LNCAP (cell line): ENCODE data around the gene WFDC5.

Experiments
- TF ChIP-seq, protein P1 (sequence below): fragments of 450-650 bp; IDR thresholded peaks from 2 replicates; pipeline ENCODE4 v1.5.1; 2017; ENCODE audit warnings: mild to moderate bottlenecking

WFDC5 gene

DNA sequence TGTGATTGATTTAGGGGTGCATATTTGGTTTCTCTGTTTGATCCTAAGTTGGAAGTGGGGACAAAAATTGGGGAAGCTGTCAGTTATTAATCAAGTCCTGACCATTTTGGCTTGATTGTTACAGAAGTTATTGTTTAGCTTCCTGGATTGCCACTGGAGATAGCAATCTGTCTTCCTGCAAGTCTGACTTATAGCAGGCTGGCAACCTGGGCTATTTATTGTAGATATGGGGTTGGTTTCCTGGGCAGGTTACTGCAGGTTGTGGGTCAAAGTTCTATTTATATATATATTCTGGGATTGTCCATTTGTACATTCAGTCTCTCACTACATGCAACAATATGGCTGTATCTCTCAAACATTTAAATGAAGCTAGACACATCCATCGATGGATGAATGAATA is 31.8 kb downstream of the WFDC5 start:
- TF ChIP-seq, protein P1, sequence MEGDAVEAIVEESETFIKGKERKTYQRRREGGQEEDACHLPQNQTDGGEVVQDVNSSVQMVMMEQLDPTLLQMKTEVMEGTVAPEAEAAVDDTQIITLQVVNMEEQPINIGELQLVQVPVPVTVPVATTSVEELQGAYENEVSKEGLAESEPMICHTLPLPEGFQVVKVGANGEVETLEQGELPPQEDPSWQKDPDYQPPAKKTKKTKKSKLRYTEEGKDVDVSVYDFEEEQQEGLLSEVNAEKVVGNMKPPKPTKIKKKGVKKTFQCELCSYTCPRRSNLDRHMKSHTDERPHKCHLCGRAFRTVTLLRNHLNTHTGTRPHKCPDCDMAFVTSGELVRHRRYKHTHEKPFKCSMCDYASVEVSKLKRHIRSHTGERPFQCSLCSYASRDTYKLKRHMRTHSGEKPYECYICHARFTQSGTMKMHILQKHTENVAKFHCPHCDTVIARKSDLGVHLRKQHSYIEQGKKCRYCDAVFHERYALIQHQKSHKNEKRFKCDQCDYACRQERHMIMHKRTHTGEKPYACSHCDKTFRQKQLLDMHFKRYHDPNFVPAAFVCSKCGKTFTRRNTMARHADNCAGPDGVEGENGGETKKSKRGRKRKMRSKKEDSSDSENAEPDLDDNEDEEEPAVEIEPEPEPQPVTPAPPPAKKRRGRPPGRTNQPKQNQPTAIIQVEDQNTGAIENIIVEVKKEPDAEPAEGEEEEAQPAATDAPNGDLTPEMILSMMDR = no peak

DNA sequence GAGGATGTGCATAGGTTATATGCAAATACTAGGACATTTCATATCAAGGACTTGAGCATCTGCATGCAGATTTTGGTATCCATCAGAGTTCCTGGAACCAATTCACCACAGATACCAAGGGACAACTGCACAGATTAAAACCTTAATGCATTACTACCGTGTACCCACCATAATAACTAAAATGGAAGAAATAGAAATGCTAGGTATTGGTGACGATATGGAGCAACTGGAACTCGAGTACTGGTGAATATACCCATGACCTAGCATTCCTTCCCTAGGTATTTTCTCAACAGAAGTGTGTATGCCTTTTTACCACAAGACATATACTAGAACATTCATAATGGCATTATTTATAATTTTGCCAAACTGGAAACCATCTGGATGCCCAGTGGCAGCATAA is 32.5 kb downstream of the WFDC5 start:
- TF ChIP-seq, protein P1 = no peak

DNA sequence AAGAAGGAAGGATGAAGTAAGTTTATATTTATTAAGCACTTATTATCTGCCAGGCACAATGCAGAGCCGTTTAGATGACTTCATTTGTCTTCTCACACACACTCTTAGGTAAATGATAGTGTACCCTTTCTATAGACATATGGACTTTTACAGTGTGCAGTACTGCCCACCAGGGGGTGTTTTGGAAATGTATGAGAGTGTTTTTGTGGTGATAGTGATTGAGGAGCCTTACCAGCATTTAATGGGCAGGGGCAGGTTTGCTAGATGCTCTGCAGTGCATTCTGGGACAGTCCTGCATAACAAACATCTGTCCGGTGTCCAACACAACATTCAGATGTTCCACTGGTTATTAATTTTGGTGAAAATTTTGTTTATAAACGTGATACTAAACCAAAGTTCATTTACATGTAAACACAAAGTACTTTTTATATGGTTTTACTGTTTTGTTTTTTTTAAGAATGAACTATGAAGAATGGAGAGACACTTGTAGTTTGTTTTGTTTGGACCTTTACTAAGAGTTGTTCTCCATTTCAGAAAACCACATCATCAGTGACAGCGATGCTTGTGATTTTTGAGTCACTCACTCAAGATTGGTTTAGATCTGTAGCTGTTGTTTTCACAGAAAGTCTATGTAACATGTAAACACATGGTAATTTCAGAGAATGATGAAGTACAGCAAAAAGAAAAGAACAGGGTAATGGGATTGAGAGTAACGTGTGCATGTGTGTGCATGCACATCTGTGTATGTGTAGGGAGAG is 33.9 kb downstream of the WFDC5 start:
- TF ChIP-seq, protein P1 = peak; percentile 32; the same call in 1 of the 2 replicates

DNA sequence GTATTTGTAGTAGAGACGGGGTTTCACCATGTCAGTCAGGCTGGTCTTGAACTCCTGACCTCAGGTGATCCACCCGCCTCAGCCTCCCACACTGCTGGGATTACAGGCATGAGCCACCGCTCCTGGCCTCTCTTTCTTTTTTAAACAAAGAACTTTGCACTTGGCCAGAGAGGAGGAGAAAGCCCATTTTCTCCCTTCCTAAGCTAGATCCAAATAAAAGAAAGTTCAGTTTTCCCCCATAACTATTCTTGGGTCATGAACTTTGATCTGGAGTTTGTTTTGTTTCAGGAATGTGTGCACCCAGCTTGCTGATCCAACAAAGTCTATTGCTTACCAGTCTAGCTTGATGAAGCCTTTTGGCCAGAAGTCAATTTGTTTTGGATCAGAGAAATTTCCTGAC is 37.4 kb downstream of the WFDC5 start:
- TF ChIP-seq, protein P1 = no peak

DNA sequence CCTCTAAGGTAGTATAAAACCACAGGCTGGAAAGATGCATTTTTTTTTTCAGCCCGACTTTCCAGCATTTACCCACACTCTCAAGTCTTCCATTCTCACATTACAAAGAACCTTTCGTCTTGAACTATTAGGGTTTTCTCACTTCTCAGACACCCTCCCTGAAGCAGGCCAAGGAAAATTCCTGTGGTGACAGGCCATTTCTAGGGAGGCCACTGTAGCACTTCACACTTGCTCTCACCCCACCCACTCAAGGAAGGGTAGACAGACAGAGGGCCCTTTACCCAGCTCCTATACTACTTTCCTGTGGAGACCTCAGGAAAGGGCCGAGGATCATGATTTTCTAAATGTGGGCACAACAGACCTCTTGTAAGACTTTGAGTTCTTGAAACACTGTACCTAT is 41.8 kb downstream of the WFDC5 start:
- TF ChIP-seq, protein P1 = no peak

DNA sequence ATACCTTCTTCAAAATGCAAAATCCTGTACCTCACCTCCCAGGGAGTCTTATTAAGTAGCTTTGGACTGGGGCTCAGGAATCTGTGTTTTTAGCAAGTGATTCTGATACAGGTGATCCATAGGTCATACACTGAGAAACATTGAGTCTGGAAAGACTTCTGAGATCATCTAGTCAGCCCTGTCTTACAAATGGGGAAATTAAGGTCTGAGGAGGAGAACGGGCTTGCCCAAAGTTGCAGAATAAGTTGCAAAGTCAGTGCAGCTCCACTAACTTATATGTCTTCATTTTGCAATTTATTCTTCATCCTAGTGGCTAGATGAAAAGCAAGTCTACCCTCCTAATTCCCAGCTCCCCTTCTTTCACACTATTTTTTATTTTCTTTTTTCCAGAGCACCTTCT is 42.9 kb downstream of the WFDC5 start:
- TF ChIP-seq, protein P1 = no peak

DNA sequence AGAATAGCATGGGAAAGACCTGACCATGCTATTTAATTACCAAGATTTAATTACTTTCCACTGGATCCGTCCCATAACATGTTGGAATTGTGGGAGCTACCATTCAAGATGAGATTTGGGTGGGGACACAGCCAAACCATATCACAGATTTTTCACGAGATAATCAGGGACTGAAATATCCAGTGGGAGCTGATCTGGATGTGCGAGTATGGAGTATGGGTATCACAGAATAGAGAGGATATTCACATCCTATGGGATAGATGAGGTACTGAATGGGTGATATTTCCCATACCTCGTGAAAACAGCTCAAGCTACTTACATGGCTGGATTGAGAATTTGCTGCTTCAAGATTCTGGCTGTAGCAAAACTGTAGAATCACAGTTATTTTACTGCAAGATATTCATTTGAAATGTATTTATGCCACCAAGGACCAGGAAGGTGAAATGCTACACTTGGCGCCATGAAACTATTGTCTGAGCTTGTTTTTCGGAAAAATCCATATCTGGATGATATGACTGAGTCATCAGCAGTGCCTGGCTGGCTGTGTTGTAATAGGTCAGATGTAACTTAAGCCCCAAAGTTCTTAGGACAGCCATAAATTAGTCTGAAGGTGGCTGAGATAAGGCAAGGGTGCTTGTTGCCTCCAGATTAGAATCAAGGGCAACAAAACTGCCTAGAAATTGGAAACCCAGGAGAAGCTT is 43.9 kb downstream of the WFDC5 start:
- TF ChIP-seq, protein P1 = no peak
